Stimulated activated CD4-positive, alpha-beta T cell treated with anti-CD3 and anti-CD28 coated beads, TNF-alpha, amount 100 ng/mL, for 1 hour (primary cell): Measurements from ENCODE around the gene KRT85.
"Not testable (repeated sequence)": the region's sequence is repeated elsewhere in the genome, so short reads cannot be mapped to it uniquely, and the experiment has no call there.

ENCODE experiments used
- DNase-seq, 3 donors: peaks; one replicate each; pipeline ENCODE4 v3.0.0-alpha.2; 2020; ENCODE audit warnings: low read depth in 3 of 3, low spot score in 1 of 3

KRT85 gene

GRCh38 chr12:52366738-52367485 is at the start of gene KRT85:
TSS of gene KRT85 (minus strand) at chr12:52367481. CDS start at chr12:52367405, 76 bp downstream.
- DNase-seq, result no peak

- no peak for DNase-seq
Observed at GRCh38 chr12:52416795-52417194, 49.5 kb upstream of the KRT85 start.

- no peak for DNase-seq
Observed at GRCh38 chr12:52415870-52416750, 48.8 kb upstream of the KRT85 start.

GRCh38 chr12:52414936-52415335 is 47.7 kb upstream of the KRT85 start:
- DNase-seq, result no peak

GRCh38 chr12:52413782-52414345 is 46.6 kb upstream of the KRT85 start:
- no peak for DNase-seq

GRCh38 chr12:52413202-52413601 is 45.9 kb upstream of the KRT85 start:
- no peak for DNase-seq

GRCh38 chr12:52411815-52412214 is 44.5 kb upstream of the KRT85 start:
- DNase-seq, result no peak

- DNase-seq, result not testable (repeated sequence)
Observed at GRCh38 chr12:52410589-52411248, 43.4 kb upstream of the KRT85 start.

- DNase-seq, result no peak
Observed at GRCh38 chr12:52407918-52408317, 40.6 kb upstream of the KRT85 start.

GRCh38 chr12:52405922-52406385 is 38.7 kb upstream of the KRT85 start, which contains the start of gene KRT82:
TSS of gene KRT82 (minus strand) at chr12:52406335. CDS start at chr12:52406277, 58 bp downstream.
- DNase-seq, result no peak

- DNase-seq, result no peak
Observed at GRCh38 chr12:52404951-52405350, 37.7 kb upstream of the KRT85 start.

GRCh38 chr12:52403561-52403960 is 36.3 kb upstream of the KRT85 start:
- DNase-seq, result no peak

GRCh38 chr12:52402873-52403540 is 35.7 kb upstream of the KRT85 start:
- DNase-seq, result no peak

GRCh38 chr12:52402377-52402776 is 35.1 kb upstream of the KRT85 start:
- DNase-seq, result no peak

GRCh38 chr12:52401926-52402325 is 34.6 kb upstream of the KRT85 start:
- no peak for DNase-seq

- no peak for DNase-seq
Observed at GRCh38 chr12:52401526-52401925, 34.2 kb upstream of the KRT85 start.

- DNase-seq, result no peak
Observed at GRCh38 chr12:52400906-52401305, 33.6 kb upstream of the KRT85 start.

- DNase-seq, result no peak
Observed at GRCh38 chr12:52399756-52400155, 32.5 kb upstream of the KRT85 start.

GRCh38 chr12:52398176-52398575 is 30.9 kb upstream of the KRT85 start:
- DNase-seq, result no peak

GRCh38 chr12:52396656-52397055 is 29.4 kb upstream of the KRT85 start:
- no peak for DNase-seq
